B cell (primary cell): ENCODE results near the gene ZFPM1. TPM values are rescaled to one million over a fixed set of nuclear protein-coding genes. Genes with fewer than 3 reads are reported as not detected.

ENCODE experiments used
- ATAC-seq: fragments of 200-7000 bp; cut with Tn5 transposase; one replicate; pipeline ENCODE4 v1.10.0; 2021; ENCODE audit warnings: low read depth, mild to moderate bottlenecking, moderate number of reproducible peaks, moderate library complexity
- CTCF ChIA-PET: fragments of 350-600 bp; sonication (Branson Sonifier 250); formaldehyde crosslinking; loops from one replicate; lab custom pipeline; 2021; ENCODE audit warnings: antibody characterized with exemption, inconsistent platforms; lab: Charles Lee
- POLR2A ChIA-PET: fragments of 350-600 bp; sonication (Branson Sonifier 250); formaldehyde crosslinking; loops from one replicate; lab custom pipeline; 2021; ENCODE audit warnings: antibody characterized with exemption; lab: Charles Lee
- DNase-seq: peaks from one replicate; pipeline ENCODE4 v3.0.0; 2013
- H2AFZ ChIP-seq: 2 replicates; pipeline ENCODE4 v1.6.1; 2012; ENCODE audit warnings: mild to moderate bottlenecking, low read depth, low read length; ENCODE audit not compliant: insufficient read depth, poor library complexity, severe bottlenecking
- H3K27ac ChIP-seq, 2 donors: 1 replicate in 1 of 2; 2 replicates in 1 of 2; pipeline ENCODE4 v1.5.1; 2012 to 2013; ENCODE audit warnings: low read length in 2 of 2, mild to moderate bottlenecking in 2 of 2, moderate library complexity in 1 of 2
- H3K27me3 ChIP-seq, 4 experiments: fragments of 200-600 bp in 1 of 4; sonication (generic) in 1 of 4; replicated peaks in 1 of 4; 1 replicate in 2 of 4; 2 replicates in 2 of 4; pipeline versions ENCODE4 v1.6.1 to v1.7.0; 2013 to 2016; ENCODE audit warnings: low read length in 3 of 4, mild to moderate bottlenecking in 2 of 4, mixed read lengths in 1 of 4, moderate library complexity in 1 of 4; ENCODE audit not compliant: insufficient read depth in 4 of 4, control insufficient read depth in 3 of 4; ENCODE audit errors: control extremely low read depth in 1 of 4
- H3K36me3 ChIP-seq, 2 experiments: replicated peaks in 1 of 2; 1 replicate in 1 of 2; 2 replicates in 1 of 2; pipeline versions ENCODE4 v1.6.1 to v1.7.1; 2013; ENCODE audit warnings: low read length in 1 of 2; ENCODE audit not compliant: insufficient read depth in 2 of 2, control insufficient read depth in 1 of 2; ENCODE audit errors: control extremely low read depth in 1 of 2, extremely low read depth in 1 of 2
- H3K4me1 ChIP-seq, 2 donors: fragments of 200-600 bp in 1 of 2; sonication (generic) in 1 of 2; 1 replicate in 1 of 2; 2 replicates in 1 of 2; pipeline versions ENCODE4 v1.5.1 to v1.6.1; 2013 to 2017; ENCODE audit warnings: low read length in 2 of 2; ENCODE audit not compliant: control insufficient read depth in 2 of 2, insufficient read depth in 2 of 2
- H3K4me2 ChIP-seq: replicated peaks from 2 replicates; pipeline ENCODE3; 2012; ENCODE audit warnings: mild to moderate bottlenecking, low read depth, low read length; ENCODE audit not compliant: poor library complexity, severe bottlenecking
- H3K4me3 ChIP-seq, 5 experiments: fragments of 200-600 bp in 1 of 5; sonication (generic) in 1 of 5; 1 replicate in 3 of 5; 2 replicates in 2 of 5; pipeline versions ENCODE4 v1.5.1 to v1.7.0; 2011 to 2016; ENCODE audit warnings: low read length in 4 of 5, mild to moderate bottlenecking in 4 of 5, low read depth in 2 of 5, control low read depth in 1 of 5, moderate library complexity in 1 of 5; ENCODE audit not compliant: insufficient read depth in 1 of 5; ENCODE audit errors: control extremely low read depth in 1 of 5, extremely low read depth in 1 of 5
- H3K79me2 ChIP-seq: fragments of 200-600 bp; sonication (generic); one replicate; pipeline ENCODE4 v1.6.0; 2016; ENCODE audit warnings: low read length; ENCODE audit not compliant: control insufficient read depth, insufficient read depth
- H3K9ac ChIP-seq: fragments of 200-600 bp; sonication (generic); 2 replicates; pipeline ENCODE4 v1.6.1; 2017; ENCODE audit warnings: mild to moderate bottlenecking, low read length, moderate library complexity
- H3K9me3 ChIP-seq, 3 donors: one replicate each; pipeline versions ENCODE4 v1.6.1 to v1.7.1; 2013; ENCODE audit warnings: low read length in 2 of 3; ENCODE audit not compliant: control insufficient read depth in 2 of 3, insufficient read depth in 1 of 3; ENCODE audit errors: control extremely low read depth in 1 of 3
- H4K20me1 ChIP-seq: 2 replicates; pipeline ENCODE4 v1.6.0; 2012; ENCODE audit warnings: mild to moderate bottlenecking, low read length; ENCODE audit not compliant: insufficient read depth, control insufficient read depth, poor library complexity, severe bottlenecking
- H3K27ac Mint-ChIP-seq: one replicate; pipeline ENCODE4 v1.8.0; 2021; ENCODE audit warnings: mixed read lengths
- H3K27me3 Mint-ChIP-seq: one replicate; pipeline ENCODE4 v1.8.0; 2021; ENCODE audit warnings: mixed read lengths
- H3K4me1 Mint-ChIP-seq: one replicate; pipeline ENCODE4 v1.8.0; 2021; ENCODE audit warnings: mixed read lengths
- H3K4me3 Mint-ChIP-seq: one replicate; pipeline ENCODE4 v1.8.0; 2021; ENCODE audit warnings: mixed read lengths
- H3K9me3 Mint-ChIP-seq: one replicate; pipeline ENCODE4 v1.8.0; 2022; ENCODE audit warnings: mixed read lengths; ENCODE audit not compliant: insufficient read depth
- CTCF ChIP-seq: fragments of 200-600 bp; IDR thresholded peaks from one replicate; pipeline ENCODE4 v1.8.0; 2022; ENCODE audit warnings: antibody characterized with exemption, mild to moderate bottlenecking
- EZH2 ChIP-seq: IDR thresholded peaks from 2 replicates; pipeline ENCODE4 v1.6.1; 2012; ENCODE audit warnings: borderline replicate concordance, low read depth, mild to moderate bottlenecking, moderate library complexity, low read length; ENCODE audit not compliant: insufficient read depth, poor library complexity, severe bottlenecking
- WGBS: methylation state at CpG from one replicate; pipeline ENCODE4 v1.1.5; 2013; ENCODE audit warnings: missing lambda C conversion rate; ENCODE audit not compliant: insufficient coverage; 5-methylcytosine and 5-hydroxymethylcytosine counted together
- intact Hi-C: fragments of 100-400 bp; cut with micrococcal nuclease; formaldehyde crosslinking; loops from one replicate; pipeline ENCODE4 v1.10.0; 2022
- polyA plus RNA-seq: library from polyadenylated mRNA; depleted of rRNA; stranded (reverse); fragments of >200 nt; gene quantifications from 2 replicates; pipeline ENCODE4 v1.2.3, GENCODE V29; 2012
- total RNA-seq, 2 donors: library from RNA; stranded (reverse); fragments of 120-200 nt in 1 of 2; gene quantifications; 1 replicate in 1 of 2; 2 replicates in 1 of 2; pipeline versions ENCODE4 v1.2.3 to v1.2.4, GENCODE V29; 2013 to 2022

ZFPM1 gene
- total and polyA plus RNA-seq, 2 donors (not counting 1 experiment from before 2014, with no cell fraction given) = 4.3 to 34.6 TPM

GRCh38 chr16:88455610-88456355 lies 2.7 kb downstream of the ZFPM1 start:
- Mint-ChIP-seq H3K27ac (peak overlapping the region; percentile 92), H3K4me3 (peak overlapping the region; percentile 88), H3K27me3 (no peaks in the 10 kb centered on the region), H3K9me3 (no peaks in the 10 kb centered on the region), H3K4me1 (peaks cover 50% of the 10 kb centered on the region)
- DNase-seq (peak; percentile 70), ATAC-seq (peak; percentile 3)
- peaks cover 63% of the 10 kb centered on the region for H3K79me2 ChIP-seq
- under 1% methylated on average over 59 of the region's 68 CpGs for WGBS
- no peaks in the 10 kb centered on the region for H3K36me3 ChIP-seq
- peak overlapping the region; percentile 99 for H3K4me2 ChIP-seq
- H3K4me3 ChIP-seq = peak overlapping the region; percentile 15 to 72 (median 61)
- H2AFZ ChIP-seq = peak overlapping the region; percentile 76
- H4K20me1 ChIP-seq = peaks cover 55% of the 10 kb centered on the region
- ChIA-PET POLR2A (interaction anchor here (0.7 to 1.8 kb wide), 3 partner anchors 22 to 174 kb away, joined by 5 to 7 read pairs (median 6); no protein-coding TSS in a partner anchor), CTCF (interaction anchor here (0.7 to 1.6 kb wide), 2 partner anchors 18 to 26 kb away, joined by 3 to 4 read pairs; no protein-coding TSS in a partner anchor)
- intact Hi-C loops = loop anchor here (1.0 to 10.0 kb wide), 3 partner anchors 24 to 329 kb away; partner anchors contain the start of genes CYBA and PIEZO1
- H3K27me3 ChIP-seq = peaks cover 0 to 11% (median 0%) of the 10 kb centered on the region in 4 experiments
- peaks cover 0 to 14% (median 0%) of the 10 kb centered on the region in 3 donors for H3K9me3 ChIP-seq
- H3K4me1 ChIP-seq = peaks cover 35 to 57% of the 10 kb centered on the region in 2 donors
- peak overlapping the region in 1 of 2 donors; percentile 65 for H3K27ac ChIP-seq
- TF ChIP-seq EZH2 = no peak
- peak; percentile 7 for TF ChIP-seq CTCF
- H3K9ac ChIP-seq = peak overlapping the region; percentile 64
